GM23248 (cell line): ENCODE data around the gene SSR3.

Experiments used
- EZH2 ChIP-seq: fragments of 200-600 bp; sonication (generic); IDR thresholded peaks from 2 replicates; pipeline ENCODE4 v1.6.1; 2018; ENCODE audit warnings: antibody characterized with exemption, mild to moderate bottlenecking; ENCODE audit not compliant: insufficient read depth, poor library complexity, severe bottlenecking
- EZH2phosphoT487 ChIP-seq: fragments of 200-600 bp; sonication (generic); IDR thresholded peaks from 2 replicates; pipeline ENCODE4 v1.6.1; 2018; ENCODE audit warnings: antibody characterized with exemption, moderate library complexity, mild to moderate bottlenecking, low read depth; ENCODE audit not compliant: insufficient read depth

GRCh38 chr3:156576651-156577348, 21.9 kb upstream of the SSR3 start:
- TF ChIP-seq EZH2phosphoT487: no peak
- no peak for TF ChIP-seq EZH2
